Natural killer cell treated with Interleukin-12 subunit alpha and Interleukin-12 subunit beta and Interleukin-15 and Interleukin-18, amount 100 ng/mL, for 72 hours (primary cell): Measurements from ENCODE around the gene PAF1. TPM values are rescaled to one million over a fixed set of nuclear protein-coding genes. Genes with fewer than 3 reads are reported as not detected.
A peak's percentile ranks its signal among the peaks of the same experiment; 100 is the strongest.

Experiments
- ATAC-seq, 2 donors: fragments of 150-1000 bp; cut with Tn5 transposase in 1 of 2; sonication (Bioruptor Pico), chemical (Tn5 transposase) in 1 of 2; 2 replicates each; pipeline ENCODE4 v1.10.0; 2021
- DNase-seq: peaks from one replicate; pipeline ENCODE4 v3.0.0; 2022; ENCODE audit warnings: low spot score
- H3K27ac Mint-ChIP-seq, 2 donors: 1 replicate in 1 of 2; 2 replicates in 1 of 2; pipeline ENCODE4 v1.8.0; 2022; ENCODE audit warnings: mixed read lengths in 2 of 2, mild to moderate bottlenecking in 1 of 2, moderate library complexity in 1 of 2
- H3K27me3 Mint-ChIP-seq, 2 donors: 1 replicate in 1 of 2; 2 replicates in 1 of 2; pipeline ENCODE4 v1.8.0; 2022; ENCODE audit warnings: mixed read lengths in 2 of 2
- H3K36me3 Mint-ChIP-seq: one replicate; pipeline ENCODE4 v1.8.0; 2022; ENCODE audit warnings: mixed read lengths
- H3K4me1 Mint-ChIP-seq, 2 donors: 1 replicate in 1 of 2; 2 replicates in 1 of 2; pipeline ENCODE4 v1.8.0; 2022; ENCODE audit warnings: low read depth in 2 of 2, mixed read lengths in 2 of 2, mild to moderate bottlenecking in 1 of 2
- H3K4me3 Mint-ChIP-seq: one replicate; pipeline ENCODE4 v1.8.0; 2022; ENCODE audit warnings: mixed read lengths
- H3K9me3 Mint-ChIP-seq: 2 replicates; pipeline ENCODE4 v1.8.0; 2022; ENCODE audit warnings: mixed read lengths
- total RNA-seq, 2 donors: library from RNA; stranded (reverse); gene quantifications; one replicate each; pipeline ENCODE4 v1.2.3, GENCODE V29; 2022

PAF1 gene
- total RNA-seq, 2 donors from 2014 or later, result 38.1 to 39.2 TPM

GRCh38 chr19:39412100-39412866, 21.4 kb upstream of the PAF1 start, which contains the start of gene PLEKHG2:
PLEKHG2 (plus strand) TSS chr19:39412669; CDS start chr19:39414087, 1,418 bp downstream.
- Mint-ChIP-seq H3K27me3 (no peaks in the 10 kb centered on the region), H3K9me3 (no peaks in the 10 kb centered on the region), H3K27ac (peak within 1 kb of the TSS; percentile 78 to 98), H3K4me1 (peaks cover 51 to 53% of the 10 kb centered on the region in 2 donors), H3K36me3 (peaks cover 6% of the 10 kb centered on the region), H3K4me3 (peak within 1 kb of the TSS; percentile 81)
- ATAC-seq (peak; percentile 84 to 90), DNase-seq (peak; percentile 97)

DNA sequence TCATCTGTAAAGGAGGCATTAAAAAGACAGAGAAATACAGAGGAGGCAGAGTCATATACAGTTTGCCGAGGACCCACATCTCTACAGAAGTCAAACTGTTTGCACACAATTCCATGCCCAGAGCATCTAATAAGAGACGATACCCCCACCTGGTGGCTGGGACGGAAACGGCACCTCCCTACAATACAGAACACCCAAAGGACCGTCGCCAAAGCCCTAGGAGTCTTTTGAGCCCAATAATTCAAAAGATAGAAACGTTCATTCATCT, 20.9 kb upstream of the PAF1 start:
- peak; percentile 62 to 71 for ATAC-seq
- H3K4me3 Mint-ChIP-seq, result peak overlapping the region; percentile 81
- no peaks in the 10 kb centered on the region for H3K27me3 Mint-ChIP-seq
- H3K9me3 Mint-ChIP-seq, result no peaks in the 10 kb centered on the region
- DNase-seq, result peak; percentile 87
- peak overlapping the region; percentile 78 to 98 for H3K27ac Mint-ChIP-seq
- H3K36me3 Mint-ChIP-seq, result peaks cover 6% of the 10 kb centered on the region
- peaks cover 53 to 56% of the 10 kb centered on the region in 2 donors for H3K4me1 Mint-ChIP-seq

DNA sequence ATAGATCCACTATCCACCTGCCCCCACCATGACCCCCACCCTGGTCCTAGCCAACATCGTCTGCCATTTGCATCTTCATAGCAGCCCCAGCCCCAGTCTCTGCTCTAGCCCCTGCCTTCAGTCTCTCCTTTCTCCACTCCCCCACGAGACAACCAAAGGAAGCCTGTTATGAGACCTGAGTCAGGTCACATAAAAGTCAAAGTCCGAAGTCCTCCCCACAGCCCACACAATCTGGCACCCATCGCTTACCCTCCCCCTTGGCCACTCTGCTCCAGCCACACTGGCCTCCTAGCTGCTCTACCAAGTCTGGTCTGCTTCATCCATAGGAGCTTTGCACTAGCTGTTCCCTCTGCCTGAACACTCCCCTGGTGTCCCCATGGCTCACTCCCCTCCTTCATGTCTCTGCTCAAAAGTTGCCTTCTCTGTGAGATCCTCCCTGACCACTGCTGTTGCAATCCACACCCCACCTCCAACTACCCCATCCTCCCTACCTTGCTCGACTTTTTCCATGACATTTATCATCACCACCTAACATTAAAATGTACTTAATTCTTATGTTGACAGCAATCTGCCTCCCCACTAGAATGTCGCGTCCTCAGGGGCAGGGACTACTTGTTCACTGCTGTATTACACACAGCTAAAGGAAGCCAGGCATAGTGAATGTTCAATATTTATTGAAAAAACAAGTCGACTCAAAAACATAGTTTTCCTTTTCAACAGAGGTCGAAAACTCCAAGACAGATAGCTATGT, 20.4 kb upstream of the PAF1 start:
- peak overlapping the region; percentile 78 to 98 for H3K27ac Mint-ChIP-seq
- no peaks in the 10 kb centered on the region for H3K9me3 Mint-ChIP-seq
- DNase-seq (no peak), ATAC-seq (no peak)
- H3K27me3 Mint-ChIP-seq, result no peaks in the 10 kb centered on the region
- H3K4me3 Mint-ChIP-seq, result peak overlapping the region; percentile 81
- H3K4me1 Mint-ChIP-seq, result peaks cover 56 to 59% of the 10 kb centered on the region in 2 donors
- peaks cover 6% of the 10 kb centered on the region for H3K36me3 Mint-ChIP-seq

DNA sequence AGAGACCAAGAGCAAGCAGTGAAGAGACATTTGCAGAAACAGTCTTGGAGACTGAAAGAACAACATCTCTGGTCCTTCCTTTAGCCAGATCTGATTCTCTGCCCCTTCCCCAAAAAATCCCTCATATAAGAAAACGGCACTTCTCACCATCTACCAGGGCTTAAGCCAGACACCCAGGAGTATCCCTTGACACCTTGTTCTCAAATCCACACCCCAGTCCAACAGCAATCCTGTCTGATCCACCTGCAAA, 19.9 kb upstream of the PAF1 start:
- Mint-ChIP-seq H3K9me3 (no peaks in the 10 kb centered on the region), H3K36me3 (peaks cover 6% of the 10 kb centered on the region), H3K4me1 (peaks cover 59 to 62% of the 10 kb centered on the region in 2 donors), H3K27ac (peak overlapping the region; percentile 78 to 98), H3K27me3 (no peaks in the 10 kb centered on the region), H3K4me3 (peak overlapping the region; percentile 81)
- ATAC-seq, result no peak
- no peak for DNase-seq

- peaks cover 58 to 59% of the 10 kb centered on the region in 2 donors for H3K4me1 Mint-ChIP-seq
- peak in 1 of 2 donors; percentile 37 for ATAC-seq
- H3K36me3 Mint-ChIP-seq, result peaks cover 6% of the 10 kb centered on the region
Measured at GRCh38 chr19:39410017-39410830, 19.3 kb upstream of the PAF1 start.

GRCh38 chr19:39409208-39410016, 18.5 kb upstream of the PAF1 start:
- Mint-ChIP-seq H3K36me3 (peaks cover 6% of the 10 kb centered on the region), H3K27ac (peak overlapping the region; percentile 78 to 98), H3K9me3 (no peaks in the 10 kb centered on the region), H3K27me3 (no peaks in the 10 kb centered on the region), H3K4me1 (peaks cover 55 to 56% of the 10 kb centered on the region in 2 donors), H3K4me3 (peak overlapping the region; percentile 81)
- peak; percentile 79 for DNase-seq
- ATAC-seq, result peak; percentile 2 to 13

More at GRCh38 chr19:39410017-39410830, 19.3 kb upstream of the PAF1 start:
- peak overlapping the region; percentile 81 for H3K4me3 Mint-ChIP-seq
- DNase-seq, result peak; percentile 77
- H3K27me3 Mint-ChIP-seq, result no peaks in the 10 kb centered on the region
- peak overlapping the region; percentile 78 to 98 for H3K27ac Mint-ChIP-seq
- no peaks in the 10 kb centered on the region for H3K9me3 Mint-ChIP-seq

DNA sequence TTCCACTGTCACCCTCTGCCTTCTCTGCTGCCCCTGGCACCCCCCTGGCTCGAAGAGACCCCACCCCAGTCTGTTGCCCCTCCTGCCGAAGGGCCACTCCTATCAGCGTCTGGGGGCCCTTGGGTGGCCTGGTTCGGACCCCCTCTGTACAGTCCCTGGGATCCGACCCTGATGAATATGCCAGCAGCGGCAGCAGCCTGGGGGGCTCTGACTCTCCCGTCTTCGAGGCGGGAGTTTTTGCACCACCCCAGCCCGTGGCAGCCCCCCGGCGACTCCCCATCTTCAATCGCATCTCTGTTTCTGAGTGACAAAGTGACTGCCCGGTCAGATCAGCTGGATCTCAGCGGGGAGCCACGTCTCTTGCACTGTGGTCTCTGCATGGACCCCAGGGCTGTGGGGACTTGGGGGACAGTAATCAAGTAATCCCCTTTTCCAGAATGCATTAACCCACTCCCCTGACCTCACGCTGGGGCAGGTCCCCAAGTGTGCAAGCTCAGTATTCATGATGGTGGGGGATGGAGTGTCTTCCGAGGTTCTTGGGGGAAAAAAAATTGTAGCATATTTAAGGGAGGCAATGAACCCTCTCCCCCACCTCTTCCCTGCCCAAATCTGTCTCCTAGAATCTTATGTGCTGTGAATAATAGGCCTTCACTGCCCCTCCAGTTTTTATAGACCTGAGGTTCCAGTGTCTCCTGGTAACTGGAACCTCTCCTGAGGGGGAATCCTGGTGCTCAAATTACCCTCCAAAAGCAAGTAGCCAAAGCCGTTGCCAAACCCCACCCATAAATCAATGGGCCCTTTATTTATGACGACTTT, 17.7 kb upstream of the PAF1 start:
- H3K27me3 Mint-ChIP-seq, result no peaks in the 10 kb centered on the region
- no peak for DNase-seq
- H3K4me3 Mint-ChIP-seq, result peak overlapping the region; percentile 81
- peaks cover 47 to 52% of the 10 kb centered on the region in 2 donors for H3K4me1 Mint-ChIP-seq
- peaks cover 6% of the 10 kb centered on the region for H3K36me3 Mint-ChIP-seq
- ATAC-seq, result no peak
- no peaks in the 10 kb centered on the region for H3K9me3 Mint-ChIP-seq
- peak overlapping the region; percentile 78 to 98 for H3K27ac Mint-ChIP-seq

DNA sequence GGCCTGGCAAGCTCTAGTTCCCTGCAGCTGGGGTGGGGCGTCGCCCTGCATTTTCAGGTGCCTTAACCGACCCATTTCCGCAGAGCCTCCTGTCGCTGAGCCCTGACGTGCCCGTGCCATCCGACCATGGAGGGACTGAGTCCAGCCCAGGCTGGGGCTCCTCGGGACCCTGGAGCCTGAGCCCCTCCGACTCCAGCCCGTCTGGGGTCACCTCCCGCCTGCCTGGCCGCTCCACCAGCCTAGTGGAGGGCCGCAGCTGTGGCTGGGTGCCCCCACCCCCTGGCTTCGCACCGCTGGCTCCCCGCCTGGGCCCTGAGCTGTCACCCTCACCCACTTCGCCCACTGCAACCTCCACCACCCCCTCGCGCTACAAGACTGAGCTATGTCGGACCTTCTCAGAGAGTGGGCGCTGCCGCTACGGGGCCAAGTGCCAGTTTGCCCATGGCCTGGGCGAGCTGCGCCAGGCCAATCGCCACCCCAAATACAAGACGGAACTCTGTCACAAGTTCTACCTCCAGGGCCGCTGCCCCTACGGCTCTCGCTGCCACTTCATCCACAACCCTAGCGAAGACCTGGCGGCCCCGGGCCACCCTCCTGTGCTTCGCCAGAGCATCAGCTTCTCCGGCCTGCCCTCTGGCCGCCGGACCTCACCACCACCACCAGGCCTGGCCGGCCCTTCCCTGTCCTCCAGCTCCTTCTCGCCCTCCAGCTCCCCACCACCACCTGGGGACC, 16.9 kb upstream of the PAF1 start:
- Mint-ChIP-seq H3K4me3 (peak overlapping the region; percentile 81), H3K9me3 (no peaks in the 10 kb centered on the region), H3K27me3 (no peaks in the 10 kb centered on the region), H3K4me1 (peaks cover 47 to 52% of the 10 kb centered on the region in 2 donors), H3K36me3 (peaks cover 6% of the 10 kb centered on the region), H3K27ac (peak overlapping the region; percentile 78 to 98)
- DNase-seq (no peak), ATAC-seq (no peak)

DNA sequence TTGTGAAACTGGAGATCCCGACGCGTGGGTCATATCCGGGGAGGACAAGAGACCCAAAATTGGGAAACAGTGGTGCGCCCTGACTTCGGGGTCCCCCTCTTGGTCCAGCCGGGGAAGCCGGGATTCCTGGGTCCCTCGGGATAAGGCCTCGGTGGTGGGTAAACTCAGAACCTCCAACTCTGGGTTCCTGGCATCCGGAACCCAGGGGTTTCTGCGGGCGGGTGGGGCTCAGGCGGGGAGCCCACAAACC, 16.4 kb upstream of the PAF1 start:
- Mint-ChIP-seq H3K4me3 (peak overlapping the region; percentile 81), H3K27ac (peak overlapping the region; percentile 78 to 98), H3K36me3 (peaks cover 6% of the 10 kb centered on the region), H3K9me3 (no peaks in the 10 kb centered on the region), H3K4me1 (peaks cover 52 to 57% of the 10 kb centered on the region in 2 donors), H3K27me3 (no peaks in the 10 kb centered on the region)
- no peak for DNase-seq
- ATAC-seq, result no peak

- Mint-ChIP-seq H3K4me3 (peak within 1 kb of the TSS; percentile 81), H3K27me3 (no peaks in the 10 kb centered on the region), H3K36me3 (peaks cover 6% of the 10 kb centered on the region)
Measured at GRCh38 chr19:39406656-39407409, 15.9 kb upstream of the PAF1 start, which contains the start of gene ZFP36. ZFP36 (plus strand) TSS chr19:39406847; CDS start chr19:39406905, 58 bp downstream.

GRCh38 chr19:39405958-39406655, 15.2 kb upstream of the PAF1 start:
- peaks cover 6% of the 10 kb centered on the region for H3K36me3 Mint-ChIP-seq
- H3K9me3 Mint-ChIP-seq, result no peaks in the 10 kb centered on the region
- ATAC-seq (no peak), DNase-seq (no peak)
- H3K4me3 Mint-ChIP-seq, result peak overlapping the region; percentile 81
- no peaks in the 10 kb centered on the region for H3K27me3 Mint-ChIP-seq
- peak overlapping the region; percentile 78 to 98 for H3K27ac Mint-ChIP-seq
- H3K4me1 Mint-ChIP-seq, result peaks cover 52 to 58% of the 10 kb centered on the region in 2 donors

More at GRCh38 chr19:39406656-39407409, 15.9 kb upstream of the PAF1 start, which contains the start of gene ZFP36:
- peaks cover 52 to 58% of the 10 kb centered on the region in 2 donors for H3K4me1 Mint-ChIP-seq
- DNase-seq (peak; percentile 85), ATAC-seq (peak; percentile 51 to 68)
- H3K27ac Mint-ChIP-seq, result peak within 1 kb of the TSS; percentile 78 to 98
- no peaks in the 10 kb centered on the region for H3K9me3 Mint-ChIP-seq
